Gastroesophageal sphincter (tissue), 2 donors: ENCODE measurements around the gene CFAP99.

Experiments
- EP300 ChIP-seq: sonication (generic); formaldehyde crosslinking; IDR thresholded peaks from one replicate; pipeline ENCODE4 v1.6.1; 2017; ENCODE audit warnings: antibody characterized with exemption, mild to moderate bottlenecking
- POLR2A ChIP-seq, 2 donors: fragments of 450-650 bp; IDR thresholded peaks; one replicate each; pipeline ENCODE4 v1.6.1; 2017; ENCODE audit warnings: antibody characterized with exemption in 2 of 2, mild to moderate bottlenecking in 2 of 2, moderate library complexity in 1 of 2
- POLR2AphosphoS5 ChIP-seq: sonication (generic); formaldehyde crosslinking; IDR thresholded peaks from one replicate; pipeline ENCODE4 v1.6.1; 2017; ENCODE audit warnings: antibody characterized with exemption

DNA sequence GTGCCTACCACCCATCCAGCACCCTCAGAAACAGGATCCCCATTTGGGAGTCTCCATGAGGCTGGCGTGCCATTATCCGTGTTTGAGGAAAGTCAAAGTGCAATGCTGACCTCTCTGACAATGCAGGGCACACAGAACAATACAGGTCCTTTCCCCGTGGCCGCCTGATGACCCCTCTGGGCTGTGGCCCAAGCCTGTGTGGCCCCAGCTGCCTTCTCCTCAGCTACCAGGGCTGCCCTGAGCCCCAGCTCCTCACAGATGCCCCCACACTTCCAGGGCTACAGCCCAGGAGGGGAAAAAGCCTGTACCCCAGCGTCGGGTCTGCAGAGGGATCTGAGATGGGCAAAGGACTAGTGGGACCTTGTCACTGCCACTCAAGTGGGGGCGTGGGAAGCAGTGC is 15.8 kb upstream of the CFAP99 start:
- TF ChIP-seq EP300 (no peak), POLR2A (IDR thresholded peaks at IDR 0.05) (no peak), POLR2AphosphoS5 (no peak)
